GM21526 (cell line): Measurements from ENCODE around the gene SYCE3.

Source experiments
- ATAC-seq: cut with Tn5 transposase; IDR thresholded peaks from one replicate; pipeline ENCODE4 v1.9.1; 2021; ENCODE audit warnings: moderate library complexity; ENCODE audit not compliant: unreplicated experiment, low FRiP score

Gene SYCE3

DNA sequence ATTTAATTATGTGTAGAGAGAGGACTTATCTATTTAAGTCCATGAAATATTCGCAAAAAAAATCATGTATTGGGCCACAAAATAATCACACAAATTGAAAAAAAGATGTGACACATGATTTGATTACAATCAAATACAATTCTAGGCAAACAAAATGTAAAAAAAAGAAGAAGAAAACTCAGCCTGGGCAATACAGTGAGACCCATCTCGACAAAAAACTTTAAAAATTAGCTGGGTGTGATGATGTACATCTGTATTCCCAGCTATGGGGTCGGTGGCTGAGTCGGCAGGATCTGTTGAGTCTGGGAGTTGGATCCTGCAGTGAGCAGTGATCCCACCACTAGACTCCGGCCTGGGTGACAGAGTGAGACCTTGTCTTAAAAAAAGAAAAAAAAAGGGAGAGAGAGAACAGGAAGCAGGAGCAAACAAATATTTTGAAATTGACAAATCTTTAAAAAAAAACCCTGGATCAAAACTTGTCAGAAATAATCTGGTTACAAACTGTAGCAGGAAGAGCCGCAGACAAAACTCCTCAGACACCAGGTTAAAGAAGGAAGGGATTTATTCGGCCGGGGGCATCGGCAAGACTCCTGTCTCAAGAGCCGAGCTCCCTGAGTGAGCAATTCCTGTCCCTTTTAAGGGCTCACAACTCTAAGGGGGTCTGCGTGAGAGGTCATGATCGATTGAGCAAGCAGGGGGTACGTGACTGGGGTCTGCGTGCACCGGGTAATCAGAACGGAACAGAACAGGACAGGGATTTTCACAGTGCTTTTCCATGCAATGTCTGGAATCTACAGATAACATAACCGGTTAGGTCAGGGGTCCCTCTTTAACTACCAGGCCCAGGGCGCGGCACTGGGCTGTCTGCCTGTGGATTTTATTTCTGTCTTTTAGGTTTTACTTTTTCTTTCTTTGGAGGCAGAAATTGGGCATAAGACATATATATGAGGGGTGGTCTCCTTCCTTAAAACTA is 29.6 kb downstream of the SYCE3 start:
- ATAC-seq, result no peak

DNA sequence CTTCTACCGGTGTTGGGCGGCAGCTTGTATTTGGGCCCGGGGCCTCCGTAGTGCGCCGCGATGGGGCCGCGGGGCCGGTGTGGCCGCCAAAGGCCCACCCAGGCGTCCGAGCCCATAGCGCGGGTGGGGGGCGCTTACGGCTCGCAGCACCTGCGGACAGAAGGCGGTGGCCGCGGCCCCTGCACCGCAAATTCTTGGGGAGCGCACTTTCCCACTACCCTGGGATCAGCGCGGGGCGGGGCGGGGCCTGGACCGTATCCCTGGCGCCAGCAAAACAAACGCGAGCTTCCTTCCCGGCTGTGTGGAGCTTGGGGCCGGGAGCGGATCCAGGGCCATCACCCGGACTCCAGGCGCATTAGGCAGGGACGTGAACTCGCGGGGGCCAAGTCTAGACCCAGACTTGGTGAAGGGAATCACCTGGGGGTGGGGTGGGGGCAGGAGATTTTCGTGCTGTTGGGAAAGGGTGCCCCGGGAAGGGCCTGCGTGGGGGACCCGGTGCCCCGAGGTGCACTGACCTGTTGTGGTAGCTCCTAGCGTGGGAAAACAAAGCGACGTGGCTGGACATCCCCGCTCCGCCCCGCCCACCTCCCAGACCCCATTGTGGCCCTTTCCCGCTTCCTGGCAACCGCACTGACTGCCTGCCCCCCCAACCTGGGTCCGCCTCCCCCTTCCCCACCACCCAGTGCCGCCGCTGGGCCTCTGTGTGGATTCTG is 30.6 kb downstream of the SYCE3 start:
- no peak for ATAC-seq

DNA sequence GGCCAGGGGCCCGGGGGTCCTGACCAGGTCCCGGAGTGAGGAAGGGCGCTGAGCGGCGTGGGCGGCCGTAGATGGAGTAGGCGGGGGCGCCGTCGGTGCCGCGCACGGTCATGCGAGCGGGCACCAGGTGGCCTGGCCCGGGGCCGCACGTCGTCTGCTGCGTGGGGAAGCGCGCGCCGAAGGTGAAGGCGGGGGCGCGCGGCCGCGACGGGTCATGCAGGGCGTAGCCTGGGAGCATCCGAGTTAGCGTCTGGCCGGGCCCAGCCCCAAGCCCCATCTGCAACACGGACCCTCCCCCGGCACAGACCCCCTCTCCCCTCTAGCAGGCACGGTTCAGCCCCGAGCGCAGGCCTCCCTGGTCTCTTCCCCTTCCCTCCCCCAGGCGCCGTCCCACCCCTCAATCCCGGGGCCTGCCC is 31.2 kb downstream of the SYCE3 start:
- no peak for ATAC-seq

DNA sequence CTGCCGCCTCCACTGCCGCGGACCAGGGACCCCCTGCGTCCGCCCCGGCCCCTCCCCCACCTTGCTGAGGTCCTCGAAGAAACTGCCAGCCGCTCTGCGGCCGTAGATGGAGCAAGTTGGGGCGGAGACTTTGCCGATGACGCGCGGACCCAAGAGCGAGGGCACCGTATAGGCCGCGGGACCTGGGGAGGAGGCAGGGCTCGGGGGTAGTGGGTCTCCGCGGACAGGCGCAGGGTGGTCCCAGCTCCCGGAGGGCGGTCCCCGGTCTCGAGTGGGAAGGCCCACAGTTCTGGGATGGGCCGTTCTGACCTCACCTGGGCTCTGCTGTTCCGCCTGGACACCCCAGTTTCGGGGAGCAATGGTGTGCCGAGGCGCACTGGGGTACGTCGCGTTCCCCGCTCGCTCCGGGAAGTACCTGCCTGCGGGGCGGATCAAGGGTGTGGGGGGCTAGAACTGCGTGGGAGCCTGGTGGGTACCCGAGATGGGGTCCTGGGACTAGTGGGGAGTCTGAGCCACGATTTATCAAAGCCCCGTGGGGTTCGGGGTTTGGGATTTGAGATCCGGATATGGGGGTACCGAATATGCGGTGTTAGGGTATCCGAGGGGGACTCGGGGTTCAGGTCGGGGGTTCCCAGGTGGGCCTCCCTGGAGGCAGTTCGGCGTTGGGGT is 31.7 kb downstream of the SYCE3 start:
- ATAC-seq, result no peak

DNA sequence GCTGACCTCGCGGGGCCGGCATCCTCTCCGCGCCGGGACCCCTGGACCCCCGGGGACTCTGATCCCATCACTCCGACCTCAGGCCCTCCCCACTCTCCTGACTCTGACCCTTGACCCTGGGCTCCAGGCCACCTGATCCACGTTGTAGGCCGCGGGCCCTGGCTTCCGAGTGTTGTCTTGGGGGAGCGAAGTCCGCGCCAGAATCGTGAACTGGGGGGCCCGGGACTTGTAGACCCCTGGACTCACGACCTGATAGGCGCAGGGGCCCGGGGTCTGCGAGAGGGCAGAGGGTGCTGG is 32.2 kb downstream of the SYCE3 start:
- no peak for ATAC-seq

DNA sequence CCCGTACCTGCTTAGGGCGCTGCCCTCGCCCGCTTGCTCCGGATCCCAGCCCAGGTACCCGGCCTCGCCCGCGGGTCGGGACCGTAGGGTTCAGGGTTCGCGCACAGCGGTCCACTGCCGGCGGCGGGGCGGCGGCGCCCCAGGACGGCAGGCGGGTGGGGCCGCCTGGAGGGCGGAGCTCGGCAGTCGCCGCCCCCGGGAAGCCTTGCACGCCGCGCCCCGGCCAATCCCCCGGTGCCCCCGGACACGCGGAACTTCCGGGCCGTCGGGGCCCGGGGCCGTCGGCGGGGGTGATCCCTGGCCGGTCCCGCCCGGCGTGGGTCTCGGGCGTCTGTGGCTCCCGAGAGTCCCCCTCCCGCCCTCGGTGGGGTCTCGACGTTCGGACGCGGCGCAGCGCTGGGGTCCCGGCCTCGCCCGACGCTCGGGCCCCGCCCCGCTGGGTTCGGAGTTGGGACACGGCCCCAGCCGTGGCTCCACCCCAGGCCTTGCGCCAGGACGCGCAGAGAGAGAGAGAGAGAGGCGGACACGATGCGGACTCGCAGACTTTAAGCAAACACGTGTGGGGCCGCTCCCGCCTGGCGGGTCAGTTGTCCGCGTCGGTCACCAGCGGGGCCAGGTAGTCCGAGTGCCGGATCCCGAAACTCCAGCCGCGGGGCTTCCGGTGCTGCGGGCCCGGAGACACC is 32.7 kb downstream of the SYCE3 start, which contains the start of gene TYMP:
TSS of gene TYMP (minus strand) at position 116 of the 683 bp plus-strand sequence. CDS start 303 bp downstream, outside the sequence.
- ATAC-seq, result no peak

DNA sequence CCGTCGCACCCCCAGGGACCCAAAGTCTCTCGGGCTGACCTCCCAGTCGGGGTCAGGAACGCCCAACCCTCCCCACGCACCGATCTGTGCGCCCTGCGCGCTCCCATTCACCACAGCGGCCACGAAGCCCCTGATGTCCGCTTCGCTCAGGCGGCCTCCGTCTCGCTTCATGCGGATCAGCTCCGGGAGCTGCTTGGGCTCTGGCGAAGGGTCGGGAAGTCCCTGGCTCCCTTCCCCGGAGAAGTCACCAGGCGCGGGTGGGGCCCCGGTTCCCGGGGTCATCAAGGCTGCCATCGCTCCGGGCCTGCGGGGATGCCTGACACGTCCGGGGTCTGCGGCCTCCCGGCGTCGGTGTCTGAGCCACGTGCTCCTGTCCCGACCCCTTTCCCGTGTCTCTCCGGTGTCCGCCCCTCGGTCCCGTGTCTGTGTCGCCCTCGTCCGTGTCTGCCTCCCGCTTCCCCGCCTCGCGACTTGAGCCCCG is 33.3 kb downstream of the SYCE3 start:
- no peak for ATAC-seq

DNA sequence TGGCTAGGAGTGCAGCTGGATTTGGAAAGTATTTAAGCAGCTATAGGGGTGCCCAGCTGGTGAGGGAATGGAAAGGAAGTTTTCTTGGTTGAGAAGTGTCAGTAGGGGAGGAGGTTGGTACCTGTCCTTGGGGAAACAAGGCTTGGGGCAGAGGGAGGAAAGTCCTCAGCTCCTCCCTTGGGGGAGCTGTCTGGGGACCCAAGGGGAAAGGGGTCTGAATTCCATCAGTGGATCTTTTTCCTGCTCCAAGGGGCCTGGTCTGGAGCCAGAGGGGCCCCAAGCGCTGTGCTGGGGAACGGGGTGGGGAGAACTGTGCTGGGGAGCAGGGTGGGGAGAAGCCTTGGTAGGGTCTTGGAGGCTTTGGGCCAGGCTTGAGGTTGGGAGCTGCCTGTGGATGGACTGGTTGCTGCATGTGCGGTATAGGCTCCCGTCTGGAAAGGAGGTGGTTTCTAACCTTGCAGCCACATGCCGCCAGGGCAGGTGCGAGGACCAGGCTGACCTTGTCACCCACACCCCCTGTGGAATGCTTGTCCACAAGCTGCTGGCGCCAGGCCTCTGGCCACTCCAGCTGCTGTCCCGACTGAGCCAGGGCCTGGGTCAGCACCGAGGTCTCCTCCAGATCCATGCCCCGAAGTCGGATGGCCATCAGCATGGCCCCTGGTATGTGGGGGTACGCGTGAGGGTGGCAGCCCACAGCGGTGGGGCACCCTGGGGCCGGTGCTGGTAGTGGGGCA is 33.9 kb downstream of the SYCE3 start:
- no peak for ATAC-seq

DNA sequence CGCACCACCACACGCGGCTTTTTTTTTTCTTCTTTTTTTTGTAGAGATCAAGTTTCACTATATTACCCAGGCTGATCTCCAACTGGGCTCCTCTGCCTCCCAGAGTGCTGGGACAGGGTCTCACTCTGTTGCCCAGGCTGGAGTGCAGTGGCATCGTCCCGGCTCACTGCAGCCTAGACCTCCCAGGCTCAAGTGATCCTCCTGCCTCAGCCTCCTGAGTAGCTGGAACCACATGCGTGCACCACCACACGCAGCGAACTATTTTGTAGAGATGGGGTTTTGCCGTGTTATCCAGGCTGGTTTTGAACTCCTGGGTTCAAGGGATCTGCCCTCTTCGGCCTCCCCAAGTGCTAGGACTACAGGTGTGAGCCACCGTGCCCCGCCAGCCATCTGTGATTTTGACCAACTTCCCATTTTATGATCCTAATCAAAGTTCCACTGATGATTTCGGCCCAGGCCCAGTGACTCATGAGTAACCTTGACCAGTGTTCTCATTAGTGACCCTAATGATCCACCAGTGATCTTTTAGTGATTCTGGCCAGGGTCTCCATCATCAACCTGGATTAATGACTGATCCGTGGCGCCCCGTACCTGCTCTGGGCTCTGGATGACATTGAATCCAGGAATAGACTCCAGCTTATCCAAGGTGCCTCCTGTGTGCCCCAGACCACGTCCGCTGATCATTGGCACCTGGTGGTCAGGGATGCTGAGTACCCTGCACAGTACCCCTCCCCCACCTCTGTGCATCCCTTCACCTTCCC is 34.6 kb downstream of the SYCE3 start:
- ATAC-seq, result no peak

DNA sequence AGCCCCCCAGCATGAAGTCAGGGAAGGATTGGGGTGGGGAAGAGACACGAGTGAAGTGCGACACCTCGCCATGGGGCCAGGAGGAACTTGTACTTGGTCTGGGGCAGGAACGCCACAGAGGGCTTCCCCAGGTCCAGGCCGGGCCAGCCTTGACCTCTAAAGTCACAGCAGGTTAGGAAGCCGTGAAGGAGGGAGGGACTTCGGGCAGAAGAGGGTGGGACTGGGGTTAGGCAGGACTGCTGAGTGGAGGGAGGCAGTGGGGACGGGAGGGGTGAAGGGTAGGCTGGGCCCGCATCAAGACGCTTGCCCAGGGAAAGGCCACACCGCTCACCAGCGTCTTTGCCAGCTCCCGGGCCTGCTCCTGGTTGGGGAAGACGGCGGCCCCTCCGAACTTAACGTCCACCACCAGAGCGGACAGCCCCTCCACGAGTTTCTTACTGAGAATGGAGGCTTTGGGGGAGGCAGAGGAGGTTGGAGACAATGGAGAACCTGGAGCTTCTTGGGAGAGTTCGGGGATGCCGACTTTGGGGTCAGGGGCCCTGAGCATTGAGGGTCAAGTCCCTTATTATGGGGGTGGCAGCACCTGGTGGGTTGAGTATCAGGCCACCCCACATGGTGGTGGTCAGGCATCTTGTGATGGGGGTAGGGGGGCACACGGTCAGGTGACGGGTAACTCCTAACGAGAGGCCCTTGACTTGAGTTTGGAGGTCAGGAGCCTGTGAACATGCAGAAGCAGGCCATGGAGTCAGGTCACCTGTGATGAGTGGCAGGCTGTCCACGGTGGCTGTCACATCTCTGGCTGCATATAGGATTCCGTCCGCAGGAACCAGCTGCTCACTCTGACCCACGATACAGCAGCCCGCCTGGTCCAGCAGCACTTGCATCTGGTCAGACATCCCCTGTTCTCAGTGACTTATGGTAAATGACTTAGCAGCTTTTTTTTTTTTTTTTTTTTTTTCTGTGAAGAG is 35.6 kb downstream of the SYCE3 start:
- no peak for ATAC-seq

DNA sequence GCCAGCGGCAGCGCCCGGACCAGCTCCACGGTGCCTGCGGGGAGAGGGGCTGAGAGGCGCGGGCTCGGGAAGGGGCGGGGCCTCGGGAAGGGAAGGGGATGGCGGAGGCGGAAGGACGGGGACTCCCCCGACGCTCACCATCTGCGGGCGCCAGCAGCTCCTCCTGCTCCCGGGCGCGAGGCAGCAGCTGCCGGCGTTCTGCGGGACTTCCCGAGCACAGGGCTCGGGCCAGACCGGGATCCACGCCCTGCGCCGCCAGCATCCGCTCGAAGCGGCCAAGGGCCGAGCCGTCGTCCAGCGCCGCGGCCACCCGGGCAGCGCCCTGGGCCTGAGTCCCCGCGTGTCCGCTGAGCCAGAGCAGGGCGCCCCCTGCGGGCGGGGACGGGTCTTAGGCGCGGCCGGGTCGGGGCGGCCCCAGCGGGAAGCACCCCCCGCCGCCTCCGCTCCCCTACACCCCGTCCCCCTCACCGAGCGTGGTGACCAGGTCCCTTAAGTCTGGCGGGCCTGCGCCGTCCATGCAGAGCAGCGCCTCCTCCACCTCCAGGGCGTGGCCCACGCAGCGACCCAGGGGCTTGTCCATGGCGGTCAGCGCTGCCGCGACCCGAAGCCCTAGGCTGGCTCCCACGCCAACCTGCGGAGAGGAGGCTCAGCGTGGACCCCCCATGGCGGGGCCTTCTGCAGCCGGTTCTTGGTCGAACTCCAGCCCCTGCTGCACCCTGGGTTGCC is 36.4 kb downstream of the SYCE3 start:
- ATAC-seq, result peak; percentile 22

DNA sequence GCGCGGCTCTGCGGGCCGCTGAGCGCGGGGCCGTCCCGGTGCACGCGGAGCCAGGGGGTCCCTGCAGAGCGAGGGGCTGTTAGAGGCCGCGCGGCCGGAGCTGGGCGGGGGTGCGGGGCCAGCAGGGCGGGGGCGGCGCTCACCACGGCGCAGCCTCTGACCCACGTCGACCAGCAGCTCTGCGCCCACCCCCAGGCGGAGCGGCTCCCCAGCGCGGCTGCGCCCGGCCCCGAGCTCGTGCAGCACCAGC is 36.9 kb downstream of the SYCE3 start:
- no peak for ATAC-seq

DNA sequence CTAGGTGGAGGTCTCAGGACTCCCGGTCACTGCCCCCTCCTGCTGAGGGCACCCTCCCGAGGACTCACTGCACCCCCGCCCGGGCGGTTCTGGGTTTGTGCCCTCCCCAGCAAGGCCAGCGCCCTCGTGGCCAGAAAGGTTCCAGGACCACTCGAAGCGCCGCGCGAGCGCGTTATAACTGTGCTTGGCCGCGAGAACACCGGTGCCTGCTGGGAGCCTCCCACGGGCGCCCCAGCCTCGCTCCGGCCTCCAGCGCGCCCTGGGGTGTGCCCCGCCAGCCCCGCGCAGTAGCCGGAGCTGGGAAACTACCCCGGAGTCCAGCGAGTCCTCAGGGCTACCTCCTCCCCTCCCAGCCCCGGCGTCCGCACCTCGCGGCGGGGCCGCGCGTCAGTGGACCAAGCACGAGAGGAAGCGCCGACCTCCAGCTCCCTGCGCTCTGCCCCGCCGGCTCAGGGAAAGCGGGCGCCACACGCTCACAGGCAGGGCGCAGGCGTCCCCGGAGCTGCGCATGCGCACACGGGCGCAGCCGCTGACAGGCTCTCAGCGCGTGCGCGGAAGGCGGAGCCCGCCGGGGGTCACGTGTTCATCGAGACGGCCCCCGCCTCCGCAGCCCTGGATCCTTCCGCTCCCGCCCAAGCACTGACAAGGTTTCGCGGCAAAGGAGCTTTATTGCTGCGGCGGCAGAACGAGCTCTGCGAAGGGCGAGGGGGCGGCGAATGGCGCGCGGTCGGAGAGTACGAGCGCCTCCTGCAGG is 37.4 kb downstream of the SYCE3 start, which contains the start of gene SCO2:
TSS of gene SCO2 (minus strand) at position 495 of the 754 bp plus-strand sequence. CDS start 1,187 bp downstream, outside the sequence.
- ATAC-seq, result peak; percentile 36

DNA sequence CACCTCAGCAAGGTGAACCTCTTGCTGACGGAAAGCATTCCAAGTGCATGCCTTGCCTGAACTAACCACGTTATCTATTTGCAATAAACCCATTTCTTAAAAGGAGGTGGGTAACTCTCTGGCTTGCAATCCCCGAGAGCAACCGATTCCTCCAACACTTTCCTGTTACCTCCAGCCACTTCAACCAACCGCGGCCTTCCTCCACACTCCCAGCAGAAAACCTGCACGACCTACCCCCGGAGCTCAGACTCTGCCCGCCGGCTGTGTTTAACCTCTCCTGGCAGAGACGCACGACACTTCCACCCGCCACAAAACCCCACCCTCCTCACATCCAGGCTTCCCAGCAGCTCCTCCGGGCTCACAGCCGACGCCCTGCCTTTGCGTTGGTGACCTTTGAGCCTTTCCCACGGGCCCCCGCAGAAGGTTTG is 38.0 kb downstream of the SYCE3 start:
- ATAC-seq, result no peak

DNA sequence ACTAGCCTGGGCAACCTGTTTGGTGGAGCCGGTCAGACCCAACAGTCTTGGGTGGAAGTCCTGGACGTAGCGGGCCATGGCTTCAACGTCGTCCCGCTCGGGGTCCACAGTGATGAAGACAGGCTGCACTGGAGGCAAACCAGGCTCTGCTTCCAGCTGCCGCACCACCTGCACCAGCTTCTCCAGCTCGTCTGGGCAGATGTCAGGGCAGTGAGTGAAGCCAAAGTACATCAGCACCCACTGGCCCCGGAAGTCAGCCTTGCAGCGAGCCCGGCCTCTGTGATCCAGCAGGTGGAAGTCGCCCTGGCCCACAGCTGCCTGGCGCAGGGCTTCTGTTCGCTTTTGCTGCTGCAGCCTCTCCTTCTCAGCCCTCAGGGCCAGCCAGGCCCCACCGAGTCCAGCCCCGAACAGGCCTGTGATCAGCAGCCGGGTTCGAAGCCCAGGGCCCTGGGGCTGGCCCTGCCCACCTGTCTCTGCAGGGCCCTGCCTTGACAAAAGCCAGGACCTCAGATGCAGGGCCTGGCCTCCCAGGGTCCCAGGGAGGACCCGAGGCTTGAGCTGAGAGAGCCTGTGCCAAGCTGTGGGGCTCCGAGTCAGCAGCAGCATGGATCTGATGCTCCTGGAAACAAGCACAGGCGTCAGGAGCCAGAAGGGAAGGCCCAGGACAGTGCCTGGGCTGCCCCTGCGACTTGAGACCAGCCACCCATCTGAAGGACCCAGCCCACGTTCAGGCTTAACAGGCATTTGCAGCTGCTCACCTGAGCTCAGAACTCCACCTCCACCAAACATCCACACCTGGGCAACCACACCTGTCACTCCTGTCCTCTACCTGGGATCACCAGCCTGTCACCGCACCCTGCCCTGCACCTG is 38.7 kb downstream of the SYCE3 start:
- ATAC-seq, result no peak

DNA sequence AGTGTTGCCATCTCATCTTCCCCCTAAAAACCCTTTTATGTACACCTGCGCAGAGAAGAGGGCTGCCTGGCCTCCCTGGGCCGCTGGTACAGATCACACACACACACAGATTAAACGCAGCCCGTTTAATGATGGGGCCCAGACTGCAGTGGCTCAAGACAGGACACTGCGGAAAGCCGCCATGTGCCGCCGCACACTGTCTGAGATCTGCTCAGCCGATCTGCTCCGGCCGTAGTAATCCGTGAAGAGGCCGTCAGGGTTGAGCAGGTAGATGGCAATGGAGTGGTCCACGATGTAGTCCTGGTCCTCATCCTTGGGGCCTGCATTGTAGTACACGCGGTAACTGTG is 39.3 kb downstream of the SYCE3 start:
- no peak for ATAC-seq
